Endometrial microvascular endothelial cells (primary cell): Measurements from ENCODE around the gene DNM3. TPM values are rescaled to one million over a fixed set of nuclear protein-coding genes. Genes with fewer than 3 reads are reported as not detected.

Source experiments
- in situ Hi-C: cut with HindIII; loops from 2 replicates; pipeline ENCODE4 v1.10.0; 2017; ENCODE audit warnings: low sequenced_read_pairs, low pct_unique_long_range_greater_than_20kb; ENCODE audit errors: inconsistent ontology term
- total RNA-seq: library from RNA; depleted of rRNA; stranded (reverse); fragments of >200 nt; gene quantifications from one replicate; pipeline ENCODE4 v1.2.3, GENCODE V29; 2015; ENCODE audit errors: inconsistent ontology term

The DNM3 gene
- total RNA-seq, 1 donor from 2014 or later: 0.84 TPM

DNA sequence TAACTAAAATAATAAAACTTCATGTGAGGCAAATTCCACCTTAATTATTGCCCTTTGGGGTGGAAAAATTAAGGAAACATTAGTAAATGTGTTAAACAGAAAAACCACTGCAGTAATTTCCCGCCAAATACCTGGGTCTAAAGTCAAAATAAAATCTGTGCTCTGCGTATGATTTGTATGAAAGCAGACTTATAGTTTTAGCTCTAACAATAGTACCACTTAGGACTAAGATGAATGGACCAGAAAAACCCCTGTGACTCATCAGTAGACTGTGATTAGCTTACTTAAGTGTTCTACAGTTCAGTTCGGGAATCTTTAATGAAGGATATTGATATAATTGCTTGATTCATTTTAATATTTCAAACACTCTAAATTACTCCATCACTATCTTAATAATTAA lies 555.9 kb downstream of the DNM3 start:
- in situ Hi-C loops: no loop called here

DNA sequence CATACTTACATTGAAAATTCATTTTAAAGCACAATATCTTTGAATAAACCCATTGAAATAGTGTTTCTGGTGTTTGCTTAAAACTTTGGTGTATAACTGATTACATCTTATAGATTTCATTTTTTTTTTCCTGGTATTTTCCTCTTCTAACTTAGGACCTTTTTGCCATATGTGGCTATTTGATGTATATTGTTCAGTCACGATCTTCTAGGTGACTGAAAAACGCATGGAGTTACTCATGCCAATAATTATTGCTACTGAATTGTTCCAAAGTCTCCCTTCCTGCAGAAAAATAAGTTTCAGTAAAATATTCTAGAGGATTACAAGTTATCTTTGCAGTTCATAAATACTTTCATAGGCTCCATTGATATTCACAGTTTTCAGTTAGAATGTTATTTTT lies 556.3 kb downstream of the DNM3 start:
- in situ Hi-C loops: no loop called here

- in situ Hi-C loops: no loop called here
Measured at GRCh38 chr1:172398193-172398592, 556.9 kb downstream of the DNM3 start.

- in situ Hi-C loops: no loop called here
Measured at GRCh38 chr1:172398970-172399755, 557.9 kb downstream of the DNM3 start.

DNA sequence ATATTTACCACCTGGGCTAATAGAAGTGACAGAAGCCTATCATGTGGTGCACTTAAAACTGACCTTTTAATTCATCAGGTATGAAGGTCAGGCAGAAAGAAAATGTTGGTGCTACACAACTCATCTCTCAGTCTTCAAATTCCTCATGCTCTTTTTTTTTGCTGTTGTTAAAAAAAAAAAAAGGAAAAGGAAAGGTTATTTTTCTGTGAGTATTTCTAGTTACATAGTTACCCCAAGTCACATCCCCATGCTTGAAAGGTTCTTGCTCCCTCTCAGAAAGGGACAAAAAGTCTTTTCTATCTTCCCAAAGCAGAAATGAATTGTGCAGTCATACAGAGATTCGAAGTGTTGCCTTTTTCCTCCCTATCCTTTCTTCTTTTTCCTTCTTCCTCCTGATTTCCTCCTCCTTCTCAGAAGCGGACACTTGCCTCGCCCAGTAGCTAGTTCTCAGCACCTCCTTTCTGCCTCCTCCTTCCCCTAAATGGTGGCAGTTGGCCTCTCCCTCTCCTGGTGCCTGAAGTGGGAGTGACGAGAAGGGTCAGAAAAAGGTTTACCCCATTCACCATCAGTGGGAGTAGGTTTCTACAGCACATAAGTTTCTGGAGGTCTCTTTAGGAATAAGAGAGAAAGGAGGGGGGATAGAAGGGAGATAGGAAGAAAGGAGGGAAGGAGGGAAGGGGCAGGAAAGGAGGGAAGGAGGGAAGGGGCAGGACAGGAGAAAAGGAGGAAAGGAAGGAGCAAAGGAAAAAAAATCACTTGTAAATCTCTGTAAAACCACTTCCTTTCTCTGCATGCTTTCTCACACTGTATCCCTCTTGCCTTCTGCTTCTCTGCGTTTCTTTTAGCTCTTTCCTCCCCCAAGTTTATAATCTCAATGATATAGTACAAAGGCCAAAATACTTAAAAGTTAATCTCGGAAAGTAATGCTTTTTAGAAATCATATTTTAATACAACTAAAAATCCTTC lies 558.7 kb downstream of the DNM3 start:
- in situ Hi-C loops: loop anchor here (25.0 kb wide), 1 partner anchor 388 kb away; no protein-coding TSS in a partner anchor

GRCh38 chr1:172400722-172401105 lies 559.4 kb downstream of the DNM3 start:
- in situ Hi-C loops: loop anchor here (25.0 kb wide), 1 partner anchor 388 kb away; no protein-coding TSS in a partner anchor

DNA sequence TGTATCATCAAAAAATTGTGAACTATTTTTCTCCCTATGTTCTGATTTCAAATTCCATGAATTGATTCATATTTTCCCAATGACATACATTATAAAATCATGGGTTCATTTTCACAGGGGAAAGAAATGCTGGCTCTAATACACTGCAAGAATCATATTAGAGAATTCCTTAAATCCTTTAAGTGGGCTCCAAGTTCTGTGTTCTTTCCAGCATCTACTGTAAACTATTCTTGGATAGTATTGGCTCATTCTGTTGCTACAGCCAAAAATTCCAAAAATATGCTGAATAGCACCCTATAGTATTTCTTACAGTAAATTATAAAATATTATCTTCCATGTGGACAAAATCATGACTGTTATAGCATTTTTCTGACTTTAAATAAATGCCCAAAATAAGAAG lies 560.2 kb downstream of the DNM3 start:
- in situ Hi-C loops: loop anchor here (25.0 kb wide), 1 partner anchor 389 kb away; no protein-coding TSS in a partner anchor

- in situ Hi-C loops: loop anchor here (25.0 kb wide), 1 partner anchor 390 kb away; no protein-coding TSS in a partner anchor
Measured at GRCh38 chr1:172401892-172402291, 560.6 kb downstream of the DNM3 start.

DNA sequence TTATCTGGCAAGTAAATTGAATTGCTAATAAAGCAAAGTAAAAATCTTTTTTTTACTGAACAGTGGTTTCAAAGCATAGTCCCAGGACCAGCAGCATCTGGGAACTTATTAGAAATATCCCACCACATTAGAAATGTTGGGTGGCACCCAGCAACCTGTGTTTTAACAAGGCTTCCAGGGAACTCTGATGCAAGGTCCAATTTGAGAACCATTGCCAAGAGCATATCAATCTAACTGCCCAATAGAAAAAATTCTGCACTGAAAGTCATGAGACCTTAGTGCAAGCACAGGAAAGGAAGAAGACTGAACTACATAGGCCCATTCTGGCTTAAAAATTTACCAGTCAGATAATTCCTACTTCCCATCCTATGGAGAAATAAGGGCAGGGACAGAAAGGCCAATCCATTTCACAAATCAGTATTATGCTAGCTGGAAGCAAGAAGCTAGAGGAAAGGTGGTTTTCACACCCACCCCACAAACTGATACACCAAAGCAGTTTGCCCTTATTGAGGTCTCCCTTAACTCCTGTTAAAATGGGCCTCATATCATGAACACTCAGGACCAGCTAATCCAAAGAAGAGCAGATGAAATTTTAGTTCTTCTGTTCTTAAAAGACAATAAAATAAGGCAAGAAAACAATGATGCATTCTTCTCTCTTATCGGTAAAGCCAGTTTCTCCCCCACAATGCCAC lies 561.7 kb downstream of the DNM3 start:
- in situ Hi-C loops: loop anchor here (25.0 kb wide), 1 partner anchor 391 kb away; no protein-coding TSS in a partner anchor

DNA sequence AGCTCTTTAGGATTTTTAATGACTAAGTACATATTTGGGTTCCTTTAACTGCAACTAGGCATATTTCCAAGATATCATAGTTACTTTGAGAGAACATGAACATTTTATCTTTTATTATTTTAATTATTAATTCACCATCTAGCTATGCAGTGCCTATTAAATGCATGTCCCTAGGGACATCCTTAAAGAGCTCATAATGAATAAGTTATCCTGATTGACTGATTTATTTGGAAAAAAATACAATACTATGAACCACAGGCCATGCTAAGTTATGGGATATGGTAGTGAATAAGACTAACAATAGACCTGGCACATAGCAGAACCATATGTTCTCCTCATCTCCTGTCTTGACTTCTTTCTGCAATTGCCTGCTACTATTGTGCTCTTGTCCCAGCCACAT lies 562.8 kb downstream of the DNM3 start:
- in situ Hi-C loops: loop anchor here (25.0 kb wide), 1 partner anchor 392 kb away; no protein-coding TSS in a partner anchor

- in situ Hi-C loops: loop anchor here (25.0 kb wide), 1 partner anchor 394 kb away; no protein-coding TSS in a partner anchor
Measured at GRCh38 chr1:172405912-172406311, 564.6 kb downstream of the DNM3 start.

- in situ Hi-C loops: loop anchor here (25.0 kb wide), 1 partner anchor 395 kb away; no protein-coding TSS in a partner anchor
Measured at GRCh38 chr1:172406968-172407367, 565.7 kb downstream of the DNM3 start.

- in situ Hi-C loops: loop anchor here (25.0 kb wide), 1 partner anchor 397 kb away; no protein-coding TSS in a partner anchor
Measured at GRCh38 chr1:172408958-172409357, 567.7 kb downstream of the DNM3 start.

GRCh38 chr1:172410027-172410426 lies 568.7 kb downstream of the DNM3 start:
- in situ Hi-C loops: loop anchor here (25.0 kb wide), 1 partner anchor 398 kb away; no protein-coding TSS in a partner anchor

GRCh38 chr1:172411791-172412338 lies 570.6 kb downstream of the DNM3 start:
- in situ Hi-C loops: loop anchor here (25.0 kb wide), 1 partner anchor 400 kb away; no protein-coding TSS in a partner anchor

DNA sequence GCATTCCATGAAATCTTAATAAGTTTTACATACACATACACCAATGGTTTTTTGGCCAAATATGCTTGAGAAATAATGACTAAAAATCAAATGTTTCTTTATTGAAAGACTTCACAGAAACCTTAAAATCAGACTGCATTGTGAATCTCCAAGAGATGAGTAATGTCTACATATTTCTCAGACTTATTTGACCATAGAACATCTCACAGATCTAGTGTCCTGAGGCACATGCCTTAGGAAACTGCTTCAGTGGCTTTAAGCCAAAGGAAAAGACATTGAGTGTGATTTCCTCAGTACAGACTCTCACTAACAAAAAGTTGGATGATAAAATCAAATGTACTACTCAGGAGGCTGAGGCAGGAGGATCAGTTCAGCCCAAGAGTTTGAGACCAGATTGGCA lies 573.0 kb downstream of the DNM3 start:
- in situ Hi-C loops: loop anchor here (25.0 kb wide), 1 partner anchor 402 kb away; no protein-coding TSS in a partner anchor

- in situ Hi-C loops: loop anchor here (25.0 kb wide), 1 partner anchor 404 kb away; no protein-coding TSS in a partner anchor
Measured at GRCh38 chr1:172416496-172417035, 575.3 kb downstream of the DNM3 start.

DNA sequence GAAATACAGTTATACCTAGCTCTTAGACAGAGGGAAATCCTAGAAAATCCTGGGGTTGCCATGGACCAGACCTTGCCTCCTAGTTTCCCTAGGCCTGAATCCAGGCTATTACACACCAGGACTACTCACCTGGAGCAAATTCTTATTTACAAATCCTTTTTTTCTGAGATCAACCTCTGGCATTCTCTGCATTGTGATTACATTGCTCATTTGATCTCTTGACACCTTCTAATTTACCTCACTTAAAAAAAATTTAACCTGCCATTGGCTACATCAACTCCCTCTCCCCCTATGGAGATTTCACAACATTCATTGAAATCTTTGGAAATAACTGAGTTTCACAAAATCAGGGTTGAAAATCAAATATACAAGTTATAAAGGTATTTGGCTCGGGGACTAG lies 576.3 kb downstream of the DNM3 start:
- in situ Hi-C loops: loop anchor here (25.0 kb wide), 1 partner anchor 405 kb away; no protein-coding TSS in a partner anchor
